HepG2 (cell line): ENCODE measurements around the gene CA4. TPM values are rescaled to one million over a fixed set of nuclear protein-coding genes. Genes with fewer than 3 reads are reported as not detected.

Source experiments
- ARNT2 ChIP-seq: sonication (generic); formaldehyde crosslinking; IDR thresholded peaks from 2 replicates; pipeline ENCODE4 v1.8.0; 2022; ENCODE audit warnings: mild to moderate bottlenecking, low read depth, missing genetic modification reagents, moderate library complexity
- BATF2 ChIP-seq: sonication (generic); formaldehyde crosslinking; IDR thresholded peaks from 2 replicates; pipeline ENCODE4 v1.8.0; 2022; ENCODE audit warnings: mild to moderate bottlenecking, missing genetic modification reagents, moderate library complexity
- BCL6 ChIP-seq: IDR thresholded peaks from 2 replicates; pipeline ENCODE4 v1.6.1; 2016; ENCODE audit warnings: missing genetic modification reagents, missing compliant biosample characterization
- EHMT2 ChIP-seq: fragments of 200-600 bp; sonication (generic); IDR thresholded peaks from 2 replicates; pipeline ENCODE4 v1.7.0; 2017; ENCODE audit warnings: antibody characterized with exemption, low read depth, low read length, borderline replicate concordance
- HNF4A ChIP-seq: sonication (generic); formaldehyde crosslinking; IDR thresholded peaks from 2 replicates; pipeline ENCODE4 v1.4.0; 2020; ENCODE audit warnings: missing genetic modification reagents
- IKZF5 ChIP-seq: IDR thresholded peaks from 2 replicates; pipeline ENCODE4 v1.6.1; 2018; ENCODE audit warnings: missing genetic modification reagents, mild to moderate bottlenecking, missing compliant biosample characterization
- IRX3 ChIP-seq: sonication (generic); formaldehyde crosslinking; IDR thresholded peaks from 2 replicates; pipeline ENCODE4 v1.8.1; 2023; ENCODE audit warnings: mild to moderate bottlenecking, low read depth, missing genetic modification reagents, borderline replicate concordance
- ISL2 ChIP-seq: sonication (generic); formaldehyde crosslinking; IDR thresholded peaks from 2 replicates; pipeline ENCODE4 v1.5.0; 2020; ENCODE audit warnings: missing genetic modification reagents
- MLLT10 ChIP-seq: sonication (generic); formaldehyde crosslinking; IDR thresholded peaks from 2 replicates; pipeline ENCODE4 v1.4.0; 2020; ENCODE audit warnings: missing genetic modification reagents
- MLXIP ChIP-seq: sonication (generic); formaldehyde crosslinking; IDR thresholded peaks from 2 replicates; pipeline ENCODE4 v1.9.0; 2021; ENCODE audit warnings: missing genetic modification reagents, borderline replicate concordance
- NCOA5 ChIP-seq: sonication (generic); formaldehyde crosslinking; IDR thresholded peaks from 2 replicates; pipeline ENCODE4 v1.4.0; 2020; ENCODE audit warnings: missing genetic modification reagents
- SMAD1 ChIP-seq: sonication (generic); formaldehyde crosslinking; IDR thresholded peaks from 2 replicates; pipeline ENCODE4 v1.4.0; 2020; ENCODE audit warnings: missing genetic modification reagents, low read depth, mild to moderate bottlenecking, borderline replicate concordance
- TAF15 ChIP-seq: fragments of 200-400 bp; formaldehyde crosslinking; IDR thresholded peaks from one replicate; pipeline ENCODE4 v1.6.1; 2018; ENCODE audit warnings: mild to moderate bottlenecking, low read depth, low read length; ENCODE audit not compliant: poor library complexity, severe bottlenecking
- XBP1 ChIP-seq: sonication (generic); formaldehyde crosslinking; IDR thresholded peaks from 2 replicates; pipeline ENCODE4 v1.5.0; 2020; ENCODE audit warnings: missing genetic modification reagents
- ZFP82 ChIP-seq: sonication (generic); formaldehyde crosslinking; IDR thresholded peaks from 2 replicates; pipeline ENCODE4 v1.5.1; 2020; ENCODE audit warnings: mild to moderate bottlenecking, missing genetic modification reagents, borderline replicate concordance
- ZNF124 ChIP-seq: sonication (generic); formaldehyde crosslinking; IDR thresholded peaks from 2 replicates; pipeline ENCODE4 v1.4.0; 2020; ENCODE audit warnings: missing genetic modification reagents
- ZNF430 ChIP-seq: sonication (generic); formaldehyde crosslinking; IDR thresholded peaks from 2 replicates; pipeline ENCODE4 v1.9.0; 2021; ENCODE audit warnings: mild to moderate bottlenecking, missing genetic modification reagents
- ZNF552 ChIP-seq: sonication (generic); formaldehyde crosslinking; IDR thresholded peaks from 2 replicates; pipeline ENCODE4 v1.9.0; 2022; ENCODE audit warnings: missing genetic modification reagents, mild to moderate bottlenecking, borderline replicate concordance
- ZNF883 ChIP-seq: sonication (generic); formaldehyde crosslinking; IDR thresholded peaks from 2 replicates; pipeline ENCODE4 v1.5.1; 2020; ENCODE audit warnings: mild to moderate bottlenecking, missing genetic modification reagents; ENCODE audit errors: not compliant biosample characterization
- polyA plus RNA-seq, 8 experiments: library from polyadenylated mRNA; depleted of rRNA in 3 of 8; stranded (reverse) in 7 of 8; unstranded in 1 of 8; fragments of >200 nt; fragmentation: Illumina TruSeq in 4 of 8; extraction: Trizol in 4 of 8; gene quantifications; 2 replicates each; pipeline versions ENCODE4 v1.2.1 to v1.2.3, GENCODE V29; 2011 to 2016; ENCODE audit warnings: low read depth in 4 of 8, missing spikeins in 1 of 8, mixed read lengths in 1 of 8; ENCODE audit not compliant: insufficient read depth in 1 of 8
- total RNA-seq, 5 experiments: library from RNA; depleted of rRNA; stranded (reverse); fragments of >200 nt; fragmentation: Illumina TruSeq; extraction: Trizol; gene quantifications; 2 replicates each; pipeline ENCODE4 v1.2.3, GENCODE V29; 2016; ENCODE audit warnings: low read depth in 1 of 5
- TF ChIP-seq, protein P1 (sequence below): sonication (generic); formaldehyde crosslinking; IDR thresholded peaks from 2 replicates; pipeline ENCODE4 v1.5.0; 2020; ENCODE audit warnings: mild to moderate bottlenecking, missing genetic modification reagents
- TF ChIP-seq, protein P2 (sequence below): IDR thresholded peaks from 2 replicates; pipeline ENCODE4 v1.6.1; 2012; ENCODE audit warnings: inconsistent platforms

The CA4 gene
- total and polyA plus RNA-seq, 2 of the 13 experiments (the other 11 are each of a cell fraction or from before 2014, with no cell fraction given), result not detected

DNA sequence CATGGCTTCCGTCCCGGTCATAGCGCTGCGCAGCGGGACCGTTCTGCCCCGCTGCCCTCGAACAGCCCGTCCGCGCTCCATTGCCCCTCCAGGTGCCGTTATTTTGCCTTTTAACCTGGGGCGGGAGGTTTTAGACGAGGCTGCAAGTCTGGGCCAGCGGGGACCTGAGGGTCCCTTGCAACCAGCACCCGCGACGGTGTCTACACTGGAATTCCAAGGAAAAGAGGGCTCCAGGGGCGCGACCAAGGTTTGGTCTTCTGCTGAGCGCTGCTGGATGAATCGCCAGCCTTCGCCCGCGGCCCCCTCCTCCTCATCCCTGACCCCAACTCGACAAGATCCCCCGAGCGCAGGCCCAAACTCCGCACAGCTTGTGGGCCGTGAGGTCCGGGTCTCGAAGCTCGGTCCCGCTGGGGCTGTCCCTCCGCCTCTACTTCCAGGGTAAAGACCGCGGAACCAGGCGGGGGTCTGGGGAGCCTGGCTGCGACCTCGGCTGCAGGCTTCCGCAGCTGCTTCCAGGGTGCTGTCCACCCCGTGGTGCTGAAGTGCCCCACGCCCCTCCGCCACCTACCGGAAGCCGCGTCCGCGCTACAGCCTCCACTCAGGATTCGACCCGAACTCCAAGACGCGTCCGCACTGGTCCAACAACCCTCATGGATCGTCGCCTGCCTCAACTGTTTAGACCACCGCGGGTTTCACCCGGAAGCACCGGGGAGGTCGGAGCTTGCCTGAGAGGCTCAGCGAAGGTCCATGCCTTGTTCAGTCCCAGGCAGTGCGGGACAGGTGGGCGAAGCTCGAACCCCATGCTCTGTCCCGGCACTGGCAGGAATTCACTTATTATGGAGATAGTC lies 10.1 kb upstream of the CA4 start (continued):
- TF ChIP-seq, protein P1, sequence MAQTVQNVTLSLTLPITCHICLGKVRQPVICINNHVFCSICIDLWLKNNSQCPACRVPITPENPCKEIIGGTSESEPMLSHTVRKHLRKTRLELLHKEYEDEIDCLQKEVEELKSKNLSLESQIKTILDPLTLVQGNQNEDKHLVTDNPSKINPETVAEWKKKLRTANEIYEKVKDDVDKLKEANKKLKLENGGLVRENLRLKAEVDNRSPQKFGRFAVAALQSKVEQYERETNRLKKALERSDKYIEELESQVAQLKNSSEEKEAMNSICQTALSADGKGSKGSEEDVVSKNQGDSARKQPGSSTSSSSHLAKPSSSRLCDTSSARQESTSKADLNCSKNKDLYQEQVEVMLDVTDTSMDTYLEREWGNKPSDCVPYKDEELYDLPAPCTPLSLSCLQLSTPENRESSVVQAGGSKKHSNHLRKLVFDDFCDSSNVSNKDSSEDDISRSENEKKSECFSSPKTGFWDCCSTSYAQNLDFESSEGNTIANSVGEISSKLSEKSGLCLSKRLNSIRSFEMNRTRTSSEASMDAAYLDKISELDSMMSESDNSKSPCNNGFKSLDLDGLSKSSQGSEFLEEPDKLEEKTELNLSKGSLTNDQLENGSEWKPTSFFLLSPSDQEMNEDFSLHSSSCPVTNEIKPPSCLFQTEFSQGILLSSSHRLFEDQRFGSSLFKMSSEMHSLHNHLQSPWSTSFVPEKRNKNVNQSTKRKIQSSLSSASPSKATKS (CRISPR knock-in tag), result peak; percentile 91; the same call in 1 of the 2 replicates
- TF ChIP-seq ZNF430 (CRISPR knock-in tag) (peak; percentile 98), BATF2 (CRISPR knock-in tag) (peak; percentile 93; the same call in 1 of the 2 replicates), ARNT2 (CRISPR knock-in tag) (peak; percentile 99), IKZF5 (CRISPR knock-in tag) (peak; percentile 96), HNF4A (0 out of 2 replicates have a peak, but pooled peaks have one; percentile 6), MLXIP (CRISPR knock-in tag) (peak; percentile 92; the same call in 1 of the 2 replicates), IRX3 (CRISPR knock-in tag) (peak; percentile 98), ZNF883 (peak; percentile 96), BCL6 (peak; percentile 83), ZFP82 (CRISPR knock-in tag) (no peak; the same call in 1 of the 2 replicates), MLLT10 (CRISPR knock-in tag) (no peak), NCOA5 (CRISPR knock-in tag) (no peak), ZNF124 (CRISPR knock-in tag) (peak; percentile 98), XBP1 (CRISPR knock-in tag) (peak; percentile 85; the same call in 1 of the 2 replicates), ZNF552 (peak; percentile 93), EHMT2 (peak; percentile 99; the same call in 1 of the 2 replicates), TAF15 (no peak), SMAD1 (peak; percentile 67; the same call in 1 of the 2 replicates), ISL2 (CRISPR knock-in tag) (peak; percentile 86)
- TF ChIP-seq, protein P2, sequence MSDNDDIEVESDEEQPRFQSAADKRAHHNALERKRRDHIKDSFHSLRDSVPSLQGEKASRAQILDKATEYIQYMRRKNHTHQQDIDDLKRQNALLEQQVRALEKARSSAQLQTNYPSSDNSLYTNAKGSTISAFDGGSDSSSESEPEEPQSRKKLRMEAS, result peak; percentile 79
